Activated CD8-positive, alpha-beta memory T cell treated with anti-CD3 and anti-CD28 coated beads, Interleukin-2, amount 50 U/mL, for 24 hours (primary cell): Measurements from ENCODE around the gene UBAP1L.

Source experiments
- DNase-seq: peaks from one replicate; pipeline ENCODE4 v3.0.0-alpha.2; 2020; ENCODE audit errors: extremely low read depth

Gene UBAP1L

GRCh38 chr15:65066635-65067316 is 48.2 kb downstream of the UBAP1L start:
- no peak for DNase-seq

- DNase-seq = no peak
Measured at GRCh38 chr15:65066001-65066634, 48.9 kb downstream of the UBAP1L start.

DNA sequence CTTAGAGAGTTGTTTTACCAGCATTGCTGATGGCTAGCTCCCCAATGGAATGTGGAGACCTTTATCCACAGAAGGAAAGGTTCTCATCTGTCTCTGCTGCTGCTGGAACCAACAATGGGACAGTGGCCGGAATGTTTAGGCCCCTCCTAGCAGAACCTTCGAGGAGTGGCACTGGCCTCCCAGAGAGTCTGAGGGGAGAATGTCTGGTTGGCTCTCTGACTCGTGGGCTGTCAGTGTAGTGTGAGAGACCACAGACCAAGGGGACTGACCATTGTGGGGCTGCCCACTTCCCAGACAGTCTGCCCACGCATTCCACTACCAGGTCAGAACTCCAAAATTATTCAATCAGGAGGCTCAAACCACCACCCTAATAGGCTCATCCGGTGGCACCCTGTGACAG is 52.3 kb downstream of the UBAP1L start:
- DNase-seq = no peak

GRCh38 chr15:65062061-65062460 is 52.9 kb downstream of the UBAP1L start:
- DNase-seq = no peak

- DNase-seq = no peak
Measured at GRCh38 chr15:65060641-65061397, 54.2 kb downstream of the UBAP1L start.

GRCh38 chr15:65059931-65060596 is 54.9 kb downstream of the UBAP1L start:
- DNase-seq = no peak

- no peak for DNase-seq
Measured at GRCh38 chr15:65059369-65059750, 55.6 kb downstream of the UBAP1L start.

GRCh38 chr15:65058394-65059368 is 56.3 kb downstream of the UBAP1L start:
- DNase-seq = no peak

DNA sequence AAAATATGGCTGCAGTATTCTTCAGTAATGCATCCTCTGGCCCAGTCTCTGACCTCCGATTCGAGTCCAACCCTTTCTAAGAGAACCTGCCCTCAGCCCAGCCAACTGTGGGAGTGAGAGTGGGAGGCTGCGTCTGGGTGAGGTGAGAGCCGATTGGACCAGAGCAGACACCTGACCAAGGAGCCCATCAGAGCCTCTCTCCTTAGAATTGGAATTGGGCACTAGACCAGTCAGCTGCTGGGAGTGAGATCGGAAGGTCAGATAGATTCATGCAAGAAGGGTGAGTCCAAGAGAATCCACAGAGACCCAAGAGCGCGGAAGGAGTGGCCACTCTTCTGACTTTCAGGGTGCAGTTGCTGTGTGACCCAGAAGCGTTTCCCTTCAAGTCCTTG is 57.5 kb downstream of the UBAP1L start:
- no peak for DNase-seq

DNA sequence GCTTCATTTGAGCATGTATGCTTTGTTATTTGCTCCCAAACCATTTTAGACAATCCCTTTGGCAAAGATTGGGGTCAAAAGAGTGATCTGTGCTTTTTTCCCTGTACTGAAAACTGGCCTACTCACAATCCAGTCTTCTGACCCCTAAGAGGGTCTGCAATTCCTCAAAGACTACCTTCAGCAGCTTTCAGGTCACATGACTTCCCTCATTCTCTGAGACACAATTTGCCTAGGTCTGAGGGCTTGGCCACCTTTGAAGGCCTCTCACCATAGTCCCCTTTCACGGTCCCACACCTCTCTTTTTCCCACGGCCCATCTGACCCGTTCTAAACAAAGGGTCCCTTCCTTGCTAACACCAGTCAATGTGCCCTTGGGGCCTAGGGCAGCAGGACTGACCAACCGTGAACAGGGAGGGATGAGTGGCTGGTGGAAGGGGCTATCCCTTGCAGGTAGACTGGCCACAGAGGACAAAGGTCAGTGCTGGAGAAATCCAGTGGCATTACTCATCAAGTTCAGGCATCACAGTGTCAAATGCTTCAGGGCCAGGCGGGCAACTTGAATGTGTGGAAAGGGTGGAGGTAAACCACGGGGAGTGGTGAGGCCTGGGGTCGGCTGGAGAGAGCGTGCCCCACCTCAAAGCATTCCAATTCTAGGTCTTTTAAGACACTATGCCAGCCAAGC is 58.0 kb downstream of the UBAP1L start:
- DNase-seq = no peak

DNA sequence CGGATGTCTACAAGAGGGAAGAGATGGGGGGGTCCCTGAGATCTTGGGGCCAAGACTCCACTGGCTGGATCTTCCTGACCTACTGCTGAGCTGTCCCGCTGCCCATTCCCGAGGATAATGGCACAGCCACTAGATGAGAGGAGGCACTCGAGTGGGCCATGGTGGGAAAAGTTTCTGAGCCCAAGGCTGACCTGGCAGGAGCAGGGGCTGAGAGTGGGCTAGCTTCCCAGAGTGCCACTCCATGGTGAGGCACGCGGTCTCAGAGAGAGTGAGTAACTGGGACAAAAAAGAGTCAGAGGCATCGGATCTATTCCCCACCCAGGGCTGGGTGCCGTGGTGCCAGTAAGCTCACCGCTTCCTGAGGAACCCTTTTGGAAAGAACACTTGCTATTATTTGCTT is 58.9 kb downstream of the UBAP1L start:
- DNase-seq = no peak

DNA sequence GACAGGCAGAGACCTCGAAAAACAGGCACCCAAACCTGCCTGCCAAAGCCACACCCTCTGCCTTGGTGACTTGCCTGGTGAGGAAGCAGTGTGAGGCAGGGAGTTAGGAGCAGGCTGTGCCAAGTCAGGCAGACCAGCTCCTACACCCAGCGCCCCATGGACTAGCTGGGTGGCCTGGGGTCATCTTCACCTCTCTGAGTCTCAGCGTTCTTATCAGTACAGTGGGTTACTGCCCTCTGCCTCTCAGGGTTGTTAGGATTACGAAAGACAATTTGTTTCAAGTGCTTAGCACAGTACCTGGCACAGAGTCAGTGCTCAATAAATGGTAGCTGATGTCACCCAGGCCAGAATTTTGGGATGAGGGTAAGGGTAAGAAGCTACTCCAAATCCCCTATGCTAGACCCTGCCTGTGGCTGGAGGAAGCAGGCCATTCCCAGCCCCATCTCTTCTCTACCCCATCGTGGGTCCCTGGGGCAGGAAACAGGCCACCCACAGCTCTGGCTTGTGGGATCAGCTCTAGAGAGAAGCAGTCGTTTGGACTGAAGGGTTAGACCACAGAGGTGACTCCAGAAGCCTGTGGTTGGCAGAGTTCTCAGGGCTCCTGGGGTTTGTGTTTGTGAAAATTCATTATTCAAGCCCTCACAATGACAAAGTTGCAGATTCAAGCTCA is 59.7 kb downstream of the UBAP1L start:
- DNase-seq = no peak

DNA sequence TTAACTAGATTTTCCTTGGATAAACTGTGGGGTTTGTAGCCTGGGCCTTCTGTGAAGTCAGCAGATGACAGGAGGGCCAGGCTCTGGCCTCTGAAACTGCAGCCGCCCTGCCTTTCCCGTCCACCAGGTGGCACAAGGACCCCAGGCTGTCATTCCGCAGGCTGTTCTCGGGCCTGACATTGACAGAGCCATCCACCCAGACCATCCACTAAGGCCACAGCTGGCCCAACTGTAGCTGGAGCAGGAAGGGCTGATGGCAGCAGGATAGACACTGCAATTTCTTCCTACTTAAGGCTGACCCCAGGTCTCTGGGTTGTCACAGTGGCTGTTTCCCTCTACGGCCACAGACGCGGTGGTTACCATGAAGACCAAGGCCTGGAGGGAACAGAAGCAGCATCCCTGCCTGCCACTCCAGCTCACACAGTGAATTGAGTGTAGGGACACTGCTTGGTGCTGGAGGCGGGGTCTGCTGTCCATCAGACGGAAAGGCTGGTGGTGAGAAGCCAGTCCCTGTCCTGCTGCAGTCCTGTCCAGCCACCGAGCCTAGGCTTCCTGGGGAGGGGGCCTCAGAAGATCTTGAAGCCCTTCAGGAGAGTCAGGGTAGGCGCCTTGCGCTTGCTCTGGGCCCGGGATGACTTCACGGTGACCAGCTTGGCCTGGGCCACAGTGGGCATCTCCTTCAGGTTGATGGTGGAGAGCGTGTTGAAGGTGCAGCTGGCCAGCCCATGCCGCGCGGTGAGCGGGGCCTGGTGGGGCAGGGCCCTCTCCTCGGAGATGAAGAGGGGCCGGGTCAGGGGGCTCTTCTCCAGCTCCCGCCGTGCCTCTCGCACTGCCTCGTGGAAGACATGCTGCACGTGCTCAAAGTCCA is 60.4 kb downstream of the UBAP1L start:
- no peak for DNase-seq

- no peak for DNase-seq
Measured at GRCh38 chr15:65052956-65053355, 62.0 kb downstream of the UBAP1L start.

- no peak for DNase-seq
Measured at GRCh38 chr15:65051266-65051665, 63.7 kb downstream of the UBAP1L start.

DNA sequence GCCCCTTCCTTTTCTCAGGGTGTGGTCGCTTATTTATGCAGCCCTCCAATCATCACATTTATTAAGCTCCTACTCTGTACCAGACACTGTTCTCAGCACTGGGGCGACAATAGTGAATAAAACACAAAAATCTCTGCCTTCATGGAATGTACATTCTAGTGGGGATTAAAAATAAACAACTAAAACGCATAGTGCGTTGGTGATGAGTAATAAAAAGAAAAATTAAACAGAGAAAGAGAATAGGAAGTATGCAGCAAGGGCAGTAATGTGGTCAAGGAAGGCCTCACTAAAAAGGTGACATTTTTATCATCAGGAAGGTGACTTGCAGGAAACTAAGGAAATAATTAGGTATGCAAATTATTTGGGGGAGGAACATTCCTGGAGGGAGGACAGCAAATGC is 64.7 kb downstream of the UBAP1L start:
- DNase-seq = no peak

GRCh38 chr15:65049418-65049840 is 65.6 kb downstream of the UBAP1L start:
- peak; percentile 74 for DNase-seq

DNA sequence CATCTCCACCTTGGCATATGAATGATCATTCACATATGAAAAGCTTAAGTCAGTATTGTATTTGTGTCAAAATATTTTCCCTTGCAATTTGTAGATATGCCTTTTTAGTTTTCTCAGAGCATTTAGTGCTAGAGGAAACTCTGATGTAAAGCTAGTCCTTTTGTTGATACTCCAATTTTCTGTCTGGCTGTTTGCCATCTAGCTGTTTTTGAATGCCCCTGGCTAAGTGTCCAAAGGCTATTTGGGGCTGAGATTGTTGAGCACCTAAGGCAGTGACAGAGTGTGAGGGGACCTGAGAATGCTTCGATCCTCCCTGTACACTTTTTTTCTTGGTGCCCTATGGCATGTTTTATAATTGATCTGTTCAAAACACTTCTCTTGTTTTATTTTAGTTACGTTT is 66.8 kb downstream of the UBAP1L start:
- no peak for DNase-seq
